ENCODE results near the gene KLK3.
"Not testable (repeated sequence)": the region's sequence is repeated elsewhere in the genome, so short reads cannot be mapped to it uniquely, and the experiment has no call there.

Gene KLK3

DNA sequence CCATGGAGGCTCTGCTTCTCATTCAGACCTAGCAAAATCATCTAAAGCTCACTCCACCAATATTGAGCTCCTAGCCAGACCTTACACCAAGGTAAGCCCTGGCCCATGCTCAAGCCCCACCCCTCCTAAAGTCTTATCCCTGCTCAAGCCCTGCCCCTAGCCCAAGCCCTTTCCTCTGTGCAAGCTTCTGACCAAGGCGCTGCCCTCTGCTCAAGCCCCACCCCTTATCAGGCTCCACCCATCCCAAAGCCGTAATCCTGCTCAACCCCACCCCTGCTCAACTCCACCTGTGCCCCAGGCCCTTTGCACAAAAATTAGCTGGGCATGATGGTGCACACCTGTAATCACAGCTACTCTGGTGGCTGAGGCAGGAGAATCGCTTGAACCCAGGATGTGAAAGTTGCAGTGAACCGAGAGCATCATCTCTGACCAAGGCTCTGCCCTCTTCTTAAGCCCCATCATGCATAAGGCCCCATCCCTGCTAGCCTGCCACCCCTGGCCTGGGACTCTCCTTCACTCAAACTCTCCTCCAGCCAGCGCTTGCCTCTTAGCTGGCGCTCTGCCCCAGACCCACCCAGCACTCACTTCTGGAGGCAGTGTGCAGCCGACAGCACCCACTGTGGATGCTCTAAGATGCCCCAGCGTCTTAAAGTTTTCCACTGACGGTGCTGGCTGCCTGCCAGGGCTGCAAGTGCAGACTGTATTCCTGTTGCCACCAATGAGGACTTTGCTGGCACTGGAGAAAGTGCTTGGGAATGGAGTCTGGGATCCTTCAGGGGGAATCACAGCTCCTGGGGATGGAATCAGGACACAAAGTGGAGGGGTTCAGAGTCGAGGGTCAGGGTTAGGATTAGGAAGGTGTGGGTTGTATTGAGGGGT lies 40.0 kb downstream of the KLK3 start:
- no peak for DNase-seq (ENCODE audit: low spot score)
- TF ChIP-seq, protein P1, sequence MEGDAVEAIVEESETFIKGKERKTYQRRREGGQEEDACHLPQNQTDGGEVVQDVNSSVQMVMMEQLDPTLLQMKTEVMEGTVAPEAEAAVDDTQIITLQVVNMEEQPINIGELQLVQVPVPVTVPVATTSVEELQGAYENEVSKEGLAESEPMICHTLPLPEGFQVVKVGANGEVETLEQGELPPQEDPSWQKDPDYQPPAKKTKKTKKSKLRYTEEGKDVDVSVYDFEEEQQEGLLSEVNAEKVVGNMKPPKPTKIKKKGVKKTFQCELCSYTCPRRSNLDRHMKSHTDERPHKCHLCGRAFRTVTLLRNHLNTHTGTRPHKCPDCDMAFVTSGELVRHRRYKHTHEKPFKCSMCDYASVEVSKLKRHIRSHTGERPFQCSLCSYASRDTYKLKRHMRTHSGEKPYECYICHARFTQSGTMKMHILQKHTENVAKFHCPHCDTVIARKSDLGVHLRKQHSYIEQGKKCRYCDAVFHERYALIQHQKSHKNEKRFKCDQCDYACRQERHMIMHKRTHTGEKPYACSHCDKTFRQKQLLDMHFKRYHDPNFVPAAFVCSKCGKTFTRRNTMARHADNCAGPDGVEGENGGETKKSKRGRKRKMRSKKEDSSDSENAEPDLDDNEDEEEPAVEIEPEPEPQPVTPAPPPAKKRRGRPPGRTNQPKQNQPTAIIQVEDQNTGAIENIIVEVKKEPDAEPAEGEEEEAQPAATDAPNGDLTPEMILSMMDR (IDR thresholded peaks at IDR 0.05; ENCODE audit: extremely low read depth, insufficient read depth, missing control alignments) = no peak
- in situ Hi-C loops (cut with MboI; ENCODE audit: low pct_unique_long_range_greater_than_20kb, low sequenced_read_pairs, unreplicated experiment) = no loop called here

DNA sequence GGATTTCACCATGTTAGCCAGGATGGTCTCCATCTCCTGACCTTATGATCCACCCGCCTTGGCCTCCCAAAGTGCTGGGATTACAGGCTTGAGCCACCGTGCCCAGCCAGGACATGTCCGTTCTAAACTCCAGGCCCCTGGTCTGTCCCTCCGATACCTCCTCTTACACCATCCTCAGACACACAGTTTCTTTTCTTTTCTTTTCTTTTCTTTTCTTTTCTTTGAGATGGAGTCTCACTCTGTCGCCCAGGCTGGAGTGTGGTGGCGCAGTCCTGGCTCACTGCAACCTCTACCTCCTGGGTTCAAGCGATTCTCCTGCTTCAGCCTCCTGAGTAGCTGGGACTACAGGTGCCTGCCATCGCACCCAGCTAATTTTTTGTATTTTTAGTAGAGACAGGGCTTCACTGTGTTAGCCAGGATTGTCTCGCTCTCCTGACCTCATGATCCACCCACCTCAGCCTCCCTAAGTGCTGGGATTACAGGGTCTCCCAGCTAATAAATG lies 41.4 kb downstream of the KLK3 start:
- DNase-seq (ENCODE audit: low spot score); in situ Hi-C loops (cut with MboI; ENCODE audit: low pct_unique_long_range_greater_than_20kb, low sequenced_read_pairs, unreplicated experiment): not testable (repeated sequence)

DNA sequence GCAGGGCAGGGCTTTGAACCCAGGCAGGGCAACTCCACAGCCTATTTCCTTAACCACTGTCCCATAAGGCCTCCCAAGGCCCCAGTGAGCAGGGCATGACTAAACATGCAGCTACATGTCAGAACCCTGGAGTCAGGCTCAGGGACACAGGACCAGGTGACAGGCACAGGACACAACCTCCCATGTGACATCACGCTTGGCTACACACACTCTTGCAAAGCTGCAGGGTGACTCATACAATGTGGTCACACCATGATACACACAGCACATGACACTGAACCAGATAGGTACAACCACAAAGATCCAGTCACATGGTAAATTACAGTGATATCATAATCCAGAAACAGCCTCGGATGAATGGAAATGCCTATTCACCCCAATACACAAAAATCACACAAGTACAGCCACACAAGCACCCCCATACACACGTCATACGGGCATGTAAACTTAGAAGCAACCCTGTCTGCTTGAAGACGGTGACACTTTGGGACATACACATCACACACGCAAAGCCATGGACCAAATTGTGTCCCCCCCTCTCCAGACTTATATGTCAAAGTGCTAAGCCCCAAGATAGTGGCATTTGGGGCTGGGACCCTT lies 42.0 kb downstream of the KLK3 start:
- peak; percentile 85 for DNase-seq (ENCODE audit: low spot score)
- TF ChIP-seq, protein P1 (IDR thresholded peaks at IDR 0.05; ENCODE audit: extremely low read depth, insufficient read depth, missing control alignments) = no peak
- in situ Hi-C loops (cut with MboI; ENCODE audit: low pct_unique_long_range_greater_than_20kb, low sequenced_read_pairs, unreplicated experiment) = no loop called here

DNA sequence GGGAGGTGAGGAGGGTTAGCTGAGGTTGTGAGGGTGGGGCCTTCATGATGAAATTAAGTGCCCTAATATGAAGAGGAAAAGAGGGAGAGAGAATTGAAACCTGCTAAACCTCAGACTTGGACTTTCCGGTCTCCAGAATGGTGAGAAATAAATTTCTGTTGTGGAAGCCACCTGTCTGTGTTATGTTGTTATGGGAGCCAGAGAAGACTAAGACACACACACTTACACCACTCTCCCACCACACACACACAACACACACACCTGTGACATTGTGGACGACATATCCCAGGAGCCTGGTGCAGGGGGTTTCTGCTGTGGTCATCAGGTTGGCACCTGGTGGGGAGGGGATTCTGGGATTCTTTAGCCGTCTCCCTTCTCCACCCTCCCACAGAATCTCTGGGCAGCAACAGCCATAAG lies 42.5 kb downstream of the KLK3 start:
- no peak for DNase-seq (ENCODE audit: low spot score)
- in situ Hi-C loops (cut with MboI; ENCODE audit: low pct_unique_long_range_greater_than_20kb, low sequenced_read_pairs, unreplicated experiment) = no loop called here
- TF ChIP-seq, protein P1 (IDR thresholded peaks at IDR 0.05; ENCODE audit: extremely low read depth, insufficient read depth, missing control alignments) = no peak

DNA sequence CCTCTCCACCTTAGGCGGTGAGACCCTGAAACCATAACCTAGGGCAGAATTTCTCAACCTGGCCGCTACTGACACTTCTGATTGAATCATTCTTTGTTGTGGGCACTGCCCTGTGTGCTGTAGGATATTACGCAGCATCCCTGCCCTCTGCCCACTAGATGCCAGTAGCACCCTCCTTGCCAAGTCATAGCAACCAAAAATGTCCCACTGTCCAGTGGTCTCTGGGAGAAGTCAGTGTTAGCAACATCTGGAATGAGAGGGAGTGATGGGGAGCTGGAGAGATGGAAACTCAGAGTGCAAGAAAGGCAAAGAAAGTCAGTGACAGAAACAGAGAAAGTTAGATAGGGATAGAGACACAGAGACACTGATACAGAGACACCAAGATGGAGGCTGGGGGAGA lies 42.9 kb downstream of the KLK3 start:
- no peak for DNase-seq (ENCODE audit: low spot score)
- TF ChIP-seq, protein P1 (IDR thresholded peaks at IDR 0.05; ENCODE audit: extremely low read depth, insufficient read depth, missing control alignments) = no peak
- in situ Hi-C loops (cut with MboI; ENCODE audit: low pct_unique_long_range_greater_than_20kb, low sequenced_read_pairs, unreplicated experiment) = no loop called here

DNA sequence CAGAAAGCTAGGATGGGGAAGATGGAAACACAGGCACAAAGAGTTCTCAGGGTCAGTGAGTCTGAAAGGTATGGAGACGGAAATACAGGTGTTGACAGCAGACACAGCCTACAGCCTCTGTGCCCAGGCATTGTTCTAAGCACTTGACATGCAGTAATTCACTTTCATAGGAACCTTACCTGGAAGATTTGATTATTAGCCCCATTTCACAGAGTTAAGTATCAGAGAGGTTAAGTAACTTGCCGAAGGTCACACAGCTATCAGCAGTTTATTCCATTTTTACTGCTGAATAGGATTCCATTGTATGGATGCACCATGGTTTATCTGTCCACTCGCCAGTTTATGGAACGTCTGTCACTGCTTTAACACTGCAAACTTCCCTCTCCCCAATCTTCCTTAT lies 43.3 kb downstream of the KLK3 start:
- TF ChIP-seq, protein P1 (IDR thresholded peaks at IDR 0.05; ENCODE audit: extremely low read depth, insufficient read depth, missing control alignments) = no peak

DNA sequence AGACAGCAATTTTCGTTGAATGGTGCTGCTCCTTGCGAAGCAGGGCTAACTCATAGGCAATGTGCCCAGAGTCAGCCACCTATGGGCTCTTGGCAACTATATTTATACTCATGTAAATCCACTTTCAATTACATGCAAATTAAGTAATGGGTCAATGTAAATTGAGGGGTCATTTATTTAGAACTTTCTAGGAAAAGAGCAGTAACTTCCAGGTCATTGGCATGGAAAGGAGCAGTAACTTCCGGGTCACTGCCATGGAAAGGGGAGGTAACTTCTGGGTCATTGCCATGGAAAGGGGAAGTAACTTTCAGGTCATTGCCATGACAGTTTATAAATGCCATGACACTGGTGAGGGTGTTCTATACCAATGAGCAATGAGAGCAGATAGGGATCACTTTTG lies 44.9 kb downstream of the KLK3 start:
- in situ Hi-C loops (cut with MboI; ENCODE audit: low pct_unique_long_range_greater_than_20kb, low sequenced_read_pairs, unreplicated experiment) = no loop called here
- TF ChIP-seq, protein P1 (IDR thresholded peaks at IDR 0.05; ENCODE audit: extremely low read depth, insufficient read depth, missing control alignments) = no peak
- no peak for DNase-seq (ENCODE audit: low spot score)

More for the DNA sequence above, 43.3 kb downstream of the KLK3 start:
- DNase-seq (ENCODE audit: low spot score) = no peak
- in situ Hi-C loops (cut with MboI; ENCODE audit: low pct_unique_long_range_greater_than_20kb, low sequenced_read_pairs, unreplicated experiment) = no loop called here
